ENCODE measurements around the gene LDLRAD4.

Gene LDLRAD4

GRCh38 chr18:13306583-13306982 is 88.0 kb downstream of the LDLRAD4 start:
- Histone ChIP-seq H4K20me1 (ENCODE audit: insufficient read depth, low read length) (no peaks in the 10 kb centered on the region), H3K4me3 (ENCODE audit: low read depth in 1 of 2, low read length in 2 of 2) (no peak overlapping the region), H3K36me3 (ENCODE audit: insufficient read depth, low read length) (peaks cover 2% of the 10 kb centered on the region; the same call in 1 of the 2 replicates), H3K79me2 (ENCODE audit: insufficient read depth, low read length) (peaks cover 17% of the 10 kb centered on the region), H2AFZ (ENCODE audit: low read depth, low read length) (no peak overlapping the region), H3K4me2 (ENCODE audit: insufficient read depth, low read length) (no peak overlapping the region), H3K4me1 (ENCODE audit: insufficient read depth, low read length) (no peaks in the 10 kb centered on the region; the same call in 1 of the 2 replicates), H3K27ac (ENCODE audit: low read length) (no peak overlapping the region), H3K9me3 (ENCODE audit: insufficient read depth, low read length, severe bottlenecking) (no peaks in the 10 kb centered on the region), H3K27me3 (ENCODE audit: insufficient read depth, low read length, poor library complexity) (no peaks in the 10 kb centered on the region), H3K9ac (ENCODE audit: low read depth, low read length) (no peak overlapping the region)
- TF ChIP-seq CTCF (IDR thresholded peaks at IDR 0.05; ENCODE audit: borderline replicate concordance, extremely low read depth, low read length, poor library complexity, severe bottlenecking) (no peak), EZH2 (IDR thresholded peaks at IDR 0.05; ENCODE audit: borderline replicate concordance, low read depth, low read length, severe bottlenecking) (no peak)
- DNase-seq (no peak), ATAC-seq (ENCODE audit: insufficient read depth, low read depth) (no peak)

GRCh38 chr18:13308369-13308768 is 89.8 kb downstream of the LDLRAD4 start:
- peaks cover 7% of the 10 kb centered on the region for H3K4me1 ChIP-seq (ENCODE audit: insufficient read depth, low read length)
- no peak overlapping the region for H3K9ac ChIP-seq (ENCODE audit: low read depth, low read length)
- H3K4me3 ChIP-seq (ENCODE audit: low read depth in 1 of 2, low read length in 2 of 2): no peak overlapping the region
- H3K36me3 ChIP-seq (ENCODE audit: insufficient read depth, low read length): peaks cover 2% of the 10 kb centered on the region; the same call in 1 of the 2 replicates
- no peaks in the 10 kb centered on the region for H3K9me3 ChIP-seq (ENCODE audit: insufficient read depth, low read length, severe bottlenecking)
- H4K20me1 ChIP-seq (ENCODE audit: insufficient read depth, low read length): no peaks in the 10 kb centered on the region
- TF ChIP-seq EZH2 (IDR thresholded peaks at IDR 0.05; ENCODE audit: borderline replicate concordance, low read depth, low read length, severe bottlenecking): no peak
- TF ChIP-seq CTCF (IDR thresholded peaks at IDR 0.05; ENCODE audit: borderline replicate concordance, extremely low read depth, low read length, poor library complexity, severe bottlenecking): no peak
- peak; percentile 54; the same call in 2 of the 3 replicates for ATAC-seq (ENCODE audit: insufficient read depth, low read depth)
- no peaks in the 10 kb centered on the region for H3K27me3 ChIP-seq (ENCODE audit: insufficient read depth, low read length, poor library complexity)
- H3K4me2 ChIP-seq (ENCODE audit: insufficient read depth, low read length): no peak overlapping the region
- no peak overlapping the region for H2AFZ ChIP-seq (ENCODE audit: low read depth, low read length)
- no peak overlapping the region for H3K27ac ChIP-seq (ENCODE audit: low read length)
- peaks cover 10% of the 10 kb centered on the region for H3K79me2 ChIP-seq (ENCODE audit: insufficient read depth, low read length)
- DNase-seq: peak; percentile 20

DNA sequence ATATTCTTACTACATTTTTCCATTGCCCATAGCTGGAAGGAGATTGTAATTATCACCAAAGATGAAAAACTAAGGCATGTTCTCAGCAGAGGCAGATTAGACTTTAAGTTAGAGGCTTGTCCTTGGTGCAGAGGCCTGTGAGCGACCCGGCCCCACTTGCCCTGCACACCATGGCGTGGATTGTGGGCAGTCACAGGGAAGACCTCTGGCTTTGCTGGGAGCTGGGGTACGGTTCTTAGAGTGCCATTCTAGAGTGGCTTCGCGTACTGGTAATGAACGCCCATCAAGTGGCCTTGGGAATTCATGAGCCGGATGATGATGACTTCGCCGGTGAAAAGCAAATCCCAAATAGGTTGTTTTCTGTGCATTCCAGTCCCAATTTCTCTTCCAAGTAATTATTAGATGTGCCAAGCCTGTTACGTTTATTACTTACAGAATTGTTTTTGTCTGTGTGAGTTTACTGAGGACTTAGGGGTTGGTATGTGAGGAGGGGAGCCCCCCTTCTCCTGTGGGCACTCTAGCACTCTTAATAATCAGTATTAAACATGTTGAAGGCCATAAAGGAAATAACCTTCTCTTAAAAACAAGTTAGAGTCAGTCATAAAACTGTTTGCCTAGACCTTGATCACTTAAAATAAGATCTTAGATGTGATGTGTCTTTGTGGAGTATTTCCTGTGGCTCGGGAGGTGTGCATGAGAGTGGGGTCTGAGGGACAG is 90.6 kb downstream of the LDLRAD4 start:
- Histone ChIP-seq H3K4me2 (ENCODE audit: insufficient read depth, low read length) (no peak overlapping the region), H3K27me3 (ENCODE audit: insufficient read depth, low read length, poor library complexity) (no peaks in the 10 kb centered on the region), H3K27ac (ENCODE audit: low read length) (no peak overlapping the region), H3K4me1 (ENCODE audit: insufficient read depth, low read length) (peaks cover 11% of the 10 kb centered on the region), H3K4me3 (ENCODE audit: low read depth in 1 of 2, low read length in 2 of 2) (no peak overlapping the region), H2AFZ (ENCODE audit: low read depth, low read length) (no peak overlapping the region), H3K9me3 (ENCODE audit: insufficient read depth, low read length, severe bottlenecking) (no peaks in the 10 kb centered on the region), H3K36me3 (ENCODE audit: insufficient read depth, low read length) (peaks cover 2% of the 10 kb centered on the region; the same call in 1 of the 2 replicates), H4K20me1 (ENCODE audit: insufficient read depth, low read length) (no peaks in the 10 kb centered on the region), H3K9ac (ENCODE audit: low read depth, low read length) (no peak overlapping the region), H3K79me2 (ENCODE audit: insufficient read depth, low read length) (peaks cover 8% of the 10 kb centered on the region)
- ATAC-seq (ENCODE audit: insufficient read depth, low read depth): no peak
- DNase-seq: no peak
- no peak for TF ChIP-seq EZH2 (IDR thresholded peaks at IDR 0.05; ENCODE audit: borderline replicate concordance, low read depth, low read length, severe bottlenecking)
- no peak for TF ChIP-seq CTCF (IDR thresholded peaks at IDR 0.05; ENCODE audit: borderline replicate concordance, extremely low read depth, low read length, poor library complexity, severe bottlenecking)

Data from DND-41 (cell line).